HG03342 (cell line): ENCODE results near the gene MYBPC2.

Experiments used
- ATAC-seq: cut with Tn5 transposase; IDR thresholded peaks from one replicate; pipeline ENCODE4 v1.9.1; 2021; ENCODE audit warnings: mild to moderate bottlenecking, moderate library complexity; ENCODE audit not compliant: unreplicated experiment

The MYBPC2 gene

GRCh38 chr19:50496189-50497021 lies 63.7 kb downstream of the MYBPC2 start:
- ATAC-seq = no peak

GRCh38 chr19:50497022-50497405 lies 64.3 kb downstream of the MYBPC2 start:
- no peak for ATAC-seq

- ATAC-seq = no peak
These were observed 65.7 kb downstream of the MYBPC2 start for GRCh38 chr19:50498219-50499056.

- ATAC-seq = no peak
These were observed 67.5 kb downstream of the MYBPC2 start for GRCh38 chr19:50500060-50500752.

GRCh38 chr19:50500753-50501151 lies 68.1 kb downstream of the MYBPC2 start:
- no peak for ATAC-seq

- no peak for ATAC-seq
These were observed 68.5 kb downstream of the MYBPC2 start for GRCh38 chr19:50501186-50501567.

- ATAC-seq = no peak
These were observed 69.1 kb downstream of the MYBPC2 start for GRCh38 chr19:50501568-50502475.

GRCh38 chr19:50505856-50506611 lies 73.3 kb downstream of the MYBPC2 start:
- ATAC-seq = no peak

- ATAC-seq = no peak
These were observed 74.0 kb downstream of the MYBPC2 start for GRCh38 chr19:50506700-50507099.

- no peak for ATAC-seq
These were observed 74.7 kb downstream of the MYBPC2 start for GRCh38 chr19:50507376-50507775.

- ATAC-seq = no peak
These were observed 76.1 kb downstream of the MYBPC2 start for GRCh38 chr19:50508843-50509190.

- ATAC-seq = no peak
These were observed 76.7 kb downstream of the MYBPC2 start for GRCh38 chr19:50509366-50509765.

GRCh38 chr19:50510121-50510670 lies 77.5 kb downstream of the MYBPC2 start:
- ATAC-seq = no peak

GRCh38 chr19:50510700-50511068 lies 78.0 kb downstream of the MYBPC2 start:
- peak; percentile 2 for ATAC-seq

GRCh38 chr19:50511069-50511822 lies 78.6 kb downstream of the MYBPC2 start, which contains the start of gene JOSD2:
TSS of gene JOSD2 (minus strand) at chr19:50511191. CDS start at chr19:50510431, 760 bp downstream.
- peak; percentile 82 for ATAC-seq

GRCh38 chr19:50512112-50512998 lies 79.7 kb downstream of the MYBPC2 start:
- ATAC-seq = no peak

- no peak for ATAC-seq
These were observed 80.5 kb downstream of the MYBPC2 start for GRCh38 chr19:50512999-50513745.
